GM11168 (cell line): ENCODE data around the gene VAV2.

ENCODE experiments used
- in situ Hi-C: fragments of 300-500 bp; cut with MboI; formaldehyde crosslinking; loops from one replicate; pipeline ENCODE4 v1.12.0; 2022; ENCODE audit warnings: low sequenced_read_pairs; ENCODE audit not compliant: unreplicated experiment

Gene VAV2

DNA sequence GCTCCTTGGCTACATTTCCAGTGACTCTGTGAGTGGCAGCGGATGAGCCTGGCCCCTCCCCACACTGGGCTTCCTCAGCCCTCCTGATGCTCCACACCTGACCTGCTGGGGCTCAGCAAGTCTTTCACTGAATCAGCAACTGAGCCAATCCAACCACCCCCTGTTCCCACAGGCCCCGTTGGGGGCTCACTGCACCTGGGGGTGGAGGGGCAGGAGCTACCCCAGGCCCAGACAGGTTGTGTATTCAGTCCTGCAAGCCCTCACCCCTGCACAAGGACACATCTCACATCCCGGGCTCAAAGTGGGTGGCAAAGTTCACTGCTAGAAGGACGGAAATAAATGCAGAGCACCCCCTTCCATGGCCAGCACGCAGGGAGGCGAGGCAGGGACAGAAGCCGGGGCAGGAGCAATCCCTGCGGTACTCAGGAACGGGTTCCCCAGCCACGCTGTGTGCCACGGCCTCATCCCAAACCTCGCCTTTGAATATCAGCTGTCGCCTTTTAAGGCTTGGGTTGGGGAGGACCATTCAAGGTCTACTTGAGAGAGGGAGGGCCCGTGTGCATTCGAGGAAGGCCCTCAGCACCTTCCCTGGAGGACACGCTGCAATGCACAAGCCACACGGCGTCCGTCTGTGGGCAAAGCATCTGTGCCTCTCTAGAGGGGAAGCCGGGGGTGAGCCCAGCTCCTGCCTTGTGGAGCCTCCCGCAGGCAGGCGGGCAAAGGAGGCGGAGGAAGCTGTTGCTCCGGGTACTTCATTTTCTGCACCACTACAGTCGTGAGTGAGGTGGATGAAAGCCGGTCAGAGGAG is 179.0 kb downstream of the VAV2 start:
- in situ Hi-C loops, result no loop called here

DNA sequence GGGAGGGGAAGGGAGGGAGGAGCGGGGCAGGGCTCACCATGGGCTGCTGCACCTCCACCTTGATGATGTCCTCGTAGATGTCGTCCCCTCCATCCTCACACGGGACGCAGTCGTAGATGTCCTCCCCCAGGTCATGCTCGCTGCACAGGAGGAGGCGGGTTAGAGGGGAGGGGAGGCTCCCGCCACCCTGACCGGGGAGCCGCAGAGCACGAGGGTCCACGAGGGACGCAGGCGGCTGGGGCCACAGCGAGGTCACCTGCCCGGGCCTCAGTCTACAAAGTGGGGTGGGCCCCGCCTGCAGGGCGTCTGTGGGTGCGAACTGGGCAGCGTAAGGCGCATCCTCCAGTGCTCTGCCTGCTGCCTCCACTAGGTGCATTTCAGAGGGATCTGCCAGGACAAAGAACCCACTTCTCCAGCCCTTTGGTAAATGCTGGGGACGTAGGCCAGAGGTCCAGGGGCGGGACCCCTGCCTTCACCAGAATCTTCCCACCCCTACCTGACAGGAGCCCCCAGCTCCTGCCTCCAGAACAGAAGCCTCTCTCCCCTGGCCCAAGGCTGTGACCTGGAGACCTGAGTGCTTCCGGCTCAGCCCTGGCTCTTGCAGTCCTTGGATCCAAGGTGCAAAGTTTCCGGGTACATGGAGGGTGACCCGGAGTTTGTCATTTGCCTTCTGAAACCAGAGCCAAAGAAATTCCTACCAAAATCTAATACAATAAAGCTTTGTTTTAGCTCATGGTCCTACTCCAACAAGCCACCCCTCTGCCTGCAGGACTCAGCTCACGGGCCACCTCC is 179.9 kb downstream of the VAV2 start:
- in situ Hi-C loops, result no loop called here

- in situ Hi-C loops, result no loop called here
These were observed 180.7 kb downstream of the VAV2 start for GRCh38 chr9:133811471-133811870.

- in situ Hi-C loops, result no loop called here
These were observed 181.4 kb downstream of the VAV2 start for GRCh38 chr9:133810556-133811195.

GRCh38 chr9:133809335-133809734 is 182.8 kb downstream of the VAV2 start:
- in situ Hi-C loops, result no loop called here

DNA sequence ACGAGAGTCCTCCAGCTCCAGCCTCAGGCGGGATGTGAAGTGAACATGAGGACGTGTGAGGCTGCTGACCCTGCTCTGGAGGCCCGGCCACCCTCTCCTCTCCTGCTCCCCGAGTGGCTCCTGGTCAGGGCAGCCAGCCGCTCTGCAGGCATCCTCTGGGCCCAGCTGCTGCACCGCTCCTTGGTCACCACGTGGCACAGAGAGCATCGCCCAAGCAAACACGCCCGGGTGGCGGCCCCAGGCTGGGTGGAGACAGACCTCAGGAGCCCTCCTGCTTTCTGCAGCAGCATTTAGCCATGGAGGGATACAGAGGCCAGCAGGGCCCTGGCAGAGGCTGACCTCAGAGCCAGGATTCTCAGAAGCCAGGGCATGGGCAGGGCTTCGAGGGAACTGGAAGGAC is 184.3 kb downstream of the VAV2 start:
- in situ Hi-C loops, result no loop called here

GRCh38 chr9:133807037-133807436 is 185.1 kb downstream of the VAV2 start:
- in situ Hi-C loops, result no loop called here

DNA sequence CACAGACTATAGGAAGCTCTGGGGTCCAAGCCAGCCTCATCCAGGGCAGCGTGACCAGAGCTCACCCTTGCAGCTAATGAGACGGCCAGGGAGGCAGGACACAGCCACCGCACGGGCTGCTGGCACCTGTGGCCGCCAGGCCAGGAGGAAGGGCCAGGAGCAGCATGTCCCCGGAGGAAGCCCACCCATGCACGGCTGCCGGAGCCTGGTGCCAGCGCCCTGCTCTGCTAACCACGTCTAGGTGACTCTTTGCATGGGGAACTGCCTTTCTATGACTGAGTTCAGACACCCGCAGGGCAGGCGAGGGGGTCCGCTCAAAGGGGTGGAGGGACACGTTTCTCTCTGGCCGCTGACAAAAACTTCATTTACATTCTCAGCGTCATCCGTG is 185.5 kb downstream of the VAV2 start:
- in situ Hi-C loops, result no loop called here

GRCh38 chr9:133805876-133806622 is 186.1 kb downstream of the VAV2 start:
- in situ Hi-C loops, result no loop called here

GRCh38 chr9:133804199-133804598 is 187.9 kb downstream of the VAV2 start:
- in situ Hi-C loops, result no loop called here

GRCh38 chr9:133803745-133804144 is 188.4 kb downstream of the VAV2 start:
- in situ Hi-C loops, result no loop called here

DNA sequence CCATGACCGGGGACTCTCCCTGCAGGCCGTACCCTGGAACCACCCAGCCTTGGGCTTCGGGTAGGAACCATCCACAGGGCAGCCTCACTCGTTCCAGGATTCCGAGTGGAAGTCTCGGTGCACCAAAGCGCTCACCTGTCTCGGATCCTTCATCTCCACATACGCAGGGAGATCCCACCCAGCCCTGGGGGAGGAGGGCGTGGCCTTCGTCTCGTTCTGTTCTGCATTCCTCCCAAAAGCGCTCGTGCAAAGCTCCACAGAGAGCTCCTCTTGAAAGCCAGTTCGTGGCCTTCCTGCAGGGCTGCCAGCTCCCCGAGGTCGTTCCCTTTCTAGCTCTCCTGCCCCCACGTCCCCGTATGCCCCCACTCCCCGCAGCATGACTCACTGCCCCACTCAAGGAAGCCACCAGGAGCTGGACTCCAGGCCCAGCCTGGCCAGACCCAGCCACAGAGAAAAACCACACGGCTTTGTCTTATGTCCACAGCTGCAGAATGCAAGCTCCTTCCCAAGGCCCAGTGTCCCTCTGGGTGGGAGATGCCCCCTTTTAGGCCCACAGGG is 189.0 kb downstream of the VAV2 start:
- in situ Hi-C loops, result no loop called here

DNA sequence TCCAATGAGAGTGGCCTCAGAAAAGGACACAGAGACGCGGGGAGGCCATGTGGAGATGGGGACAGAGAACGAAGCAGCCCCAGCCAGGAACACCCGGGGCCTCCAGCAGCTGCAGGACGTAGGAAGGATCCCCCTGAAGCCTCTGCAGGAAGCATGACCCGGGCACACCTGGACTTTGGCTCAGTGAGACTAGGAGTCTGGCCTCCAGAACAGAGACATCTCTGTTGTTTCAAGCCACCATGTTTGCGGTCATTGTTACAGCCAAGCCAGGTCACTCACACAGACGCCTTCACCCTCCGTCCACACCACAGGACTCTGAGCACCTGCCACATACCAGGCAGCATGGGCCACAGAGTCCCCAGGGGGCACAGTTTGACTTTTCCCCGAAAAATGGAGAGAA is 190.4 kb downstream of the VAV2 start:
- in situ Hi-C loops, result no loop called here

DNA sequence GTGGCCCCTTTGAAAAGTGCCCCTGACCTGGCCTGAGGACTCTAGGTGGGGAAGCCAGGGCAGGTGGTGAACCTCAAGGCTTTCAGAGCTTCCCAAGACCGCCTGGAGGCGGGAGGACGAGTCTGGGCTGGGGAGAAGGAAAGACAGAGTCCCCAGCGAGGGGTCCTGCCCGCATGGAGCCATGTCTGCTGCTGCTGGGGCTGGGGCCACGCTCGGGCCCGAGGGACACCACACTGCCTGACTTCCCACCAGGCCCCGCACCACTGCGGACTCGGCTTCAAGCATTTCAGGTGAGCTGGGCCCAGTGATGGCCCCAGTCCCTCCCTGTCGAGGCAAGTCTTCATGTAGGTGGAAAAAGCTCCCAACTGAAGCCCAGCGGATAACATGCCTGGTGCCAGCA is 191.9 kb downstream of the VAV2 start:
- in situ Hi-C loops, result no loop called here

DNA sequence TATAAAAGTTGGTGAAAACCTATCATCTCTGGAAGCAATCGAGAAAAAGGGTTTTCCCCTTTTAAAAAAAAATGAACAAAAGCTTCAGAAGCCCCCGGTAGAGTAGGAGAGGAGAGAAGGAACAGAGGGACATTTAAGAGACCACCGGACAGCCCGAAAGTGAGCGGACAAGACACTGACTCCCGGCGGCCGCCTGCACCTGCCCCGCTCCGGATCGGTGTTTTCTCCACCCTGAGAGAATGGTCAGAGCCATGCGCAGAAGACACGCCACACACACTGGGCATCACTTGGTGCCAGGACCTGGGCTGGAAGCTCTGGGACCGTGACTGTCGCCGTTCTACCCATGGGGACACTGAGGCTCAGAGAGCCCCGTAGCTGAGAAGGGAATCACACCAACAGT is 192.4 kb downstream of the VAV2 start:
- in situ Hi-C loops, result no loop called here

DNA sequence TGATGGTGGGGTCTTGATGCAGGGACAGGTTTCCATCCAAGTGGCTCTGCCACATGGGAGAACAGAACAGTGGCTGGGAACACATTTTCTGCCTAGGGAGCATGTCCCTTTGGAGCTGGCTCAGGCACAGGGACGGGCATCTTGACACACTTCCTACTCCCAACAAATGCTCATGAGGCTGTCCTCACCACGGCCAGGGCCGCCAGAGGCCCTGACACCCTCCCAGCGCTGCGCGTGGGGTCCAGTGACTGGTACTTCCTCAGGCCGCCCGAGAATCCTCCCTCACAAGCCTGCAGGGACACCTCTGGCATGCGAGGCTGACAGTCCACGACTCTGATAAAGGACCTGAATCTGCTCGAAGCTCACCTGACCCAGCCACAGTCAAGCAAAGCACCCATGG is 193.0 kb downstream of the VAV2 start:
- in situ Hi-C loops, result no loop called here

DNA sequence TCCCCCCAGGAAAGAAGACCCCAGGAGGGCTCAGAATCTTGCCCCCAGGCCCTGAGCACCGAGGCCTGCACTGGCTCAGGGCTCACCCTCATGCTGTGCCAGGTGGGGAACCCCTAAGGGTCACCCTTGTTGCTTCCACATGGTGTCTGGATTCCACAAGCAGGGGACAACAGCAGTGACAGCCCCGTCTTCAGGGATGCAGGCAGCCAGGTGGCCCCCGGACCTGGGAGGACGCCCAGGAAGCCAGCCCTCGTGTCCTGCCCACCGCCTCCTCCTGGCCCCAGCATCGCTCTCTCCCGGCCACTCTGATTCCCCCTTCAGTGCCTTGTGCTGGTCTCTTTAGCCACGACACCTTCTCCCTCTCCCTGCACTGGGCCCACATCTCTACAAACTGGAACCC is 194.0 kb downstream of the VAV2 start:
- in situ Hi-C loops, result no loop called here

DNA sequence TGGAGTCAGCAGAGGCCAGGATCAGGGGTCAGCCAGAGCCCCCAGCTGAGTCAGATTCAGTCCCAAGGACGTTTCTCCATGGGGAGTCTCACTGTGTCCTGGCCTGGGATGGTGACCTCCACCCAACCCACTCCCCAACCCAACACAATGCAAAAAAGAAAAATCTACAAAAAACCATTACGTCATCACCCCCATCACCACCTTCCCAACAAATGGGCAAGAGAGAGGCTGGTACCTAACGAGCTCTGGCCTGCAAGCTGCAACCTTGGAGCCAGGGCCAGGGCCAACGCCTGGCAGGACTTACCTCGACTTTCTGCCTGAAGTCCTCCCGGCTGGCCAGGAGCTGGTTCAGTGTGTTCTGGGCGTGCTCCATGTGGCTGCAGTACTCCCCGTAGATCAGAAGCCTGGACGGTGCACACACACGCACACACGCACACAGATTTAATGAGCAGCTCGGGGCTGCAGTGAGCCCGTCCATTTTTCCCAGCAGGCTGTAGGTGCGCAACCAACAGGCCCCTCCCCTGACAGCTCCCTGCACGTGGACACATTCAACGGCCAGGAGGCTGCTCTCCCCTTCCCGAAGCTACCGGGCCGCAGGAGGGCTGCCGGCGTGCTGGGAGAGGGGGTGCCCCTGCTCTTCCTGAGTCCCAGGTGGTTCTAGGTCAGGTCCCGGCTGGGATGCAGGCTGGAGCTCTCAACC is 194.6 kb downstream of the VAV2 start:
- in situ Hi-C loops, result no loop called here

- in situ Hi-C loops, result no loop called here
These were observed 195.6 kb downstream of the VAV2 start for GRCh38 chr9:133796562-133796961.

DNA sequence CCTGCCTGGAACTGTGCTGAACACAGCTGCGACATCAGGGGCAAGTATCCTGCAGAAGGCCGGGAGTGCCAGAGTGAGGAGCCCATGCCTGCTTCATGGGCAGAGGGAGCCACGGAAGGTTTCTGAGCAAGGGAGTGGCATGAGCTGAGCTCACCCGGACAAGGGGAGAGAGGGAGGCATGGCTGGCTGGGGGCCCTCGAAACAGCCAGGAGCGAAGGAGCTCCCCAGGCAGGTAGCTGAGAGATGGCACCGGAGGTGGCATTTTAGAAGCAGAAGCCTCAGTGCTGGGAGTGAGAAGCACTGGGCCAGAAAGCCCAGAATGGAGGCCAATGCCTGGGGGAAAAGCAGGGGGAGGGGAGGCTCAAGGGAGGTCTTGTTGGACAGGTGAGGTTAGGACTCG is 197.1 kb downstream of the VAV2 start:
- in situ Hi-C loops, result no loop called here
